ENCODE measurements around the gene TMEM158.

Gene TMEM158

DNA sequence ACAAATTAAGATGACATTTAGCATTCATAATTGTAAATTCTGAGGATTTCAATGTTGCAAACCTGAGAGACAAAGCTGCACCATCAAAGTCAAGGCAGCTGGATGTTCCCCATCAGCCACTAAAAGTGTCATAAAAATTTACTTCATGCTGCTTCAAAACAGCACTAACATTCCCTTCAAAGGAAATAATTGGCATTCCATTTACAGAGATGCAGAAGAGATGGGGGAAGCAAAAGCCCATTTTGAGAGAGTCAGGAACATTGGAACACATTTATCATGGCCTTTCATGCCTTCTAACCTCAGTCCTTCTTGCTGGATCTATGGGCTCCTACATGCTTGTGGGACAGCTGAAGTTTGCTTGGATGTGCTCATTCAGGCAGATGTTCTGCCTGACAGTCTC, 6.4 kb upstream of the TMEM158 start:
- no peak for DNase-seq (ENCODE audit: low read depth)

DNA sequence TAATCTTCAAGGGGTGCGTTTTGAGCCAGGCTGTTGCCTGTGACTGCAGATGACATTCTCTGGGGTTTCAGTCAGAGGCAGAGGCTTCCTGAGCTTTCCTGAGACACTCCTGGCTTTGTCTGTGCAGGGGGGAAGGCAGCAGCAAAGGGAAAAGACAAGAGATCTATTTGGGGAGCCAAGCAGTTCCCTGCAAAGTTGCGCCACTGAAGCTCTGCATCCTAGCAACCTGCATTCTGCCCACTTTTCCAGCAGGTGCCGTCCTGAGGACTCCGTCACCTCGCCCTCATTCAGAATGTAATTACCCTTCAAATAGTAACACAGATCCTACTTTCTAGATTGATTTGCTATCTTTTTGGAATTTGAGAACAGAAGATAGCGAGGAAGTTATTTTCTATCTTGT, 1.9 kb upstream of the TMEM158 start:
- DNase-seq (ENCODE audit: low read depth) = no peak

DNA sequence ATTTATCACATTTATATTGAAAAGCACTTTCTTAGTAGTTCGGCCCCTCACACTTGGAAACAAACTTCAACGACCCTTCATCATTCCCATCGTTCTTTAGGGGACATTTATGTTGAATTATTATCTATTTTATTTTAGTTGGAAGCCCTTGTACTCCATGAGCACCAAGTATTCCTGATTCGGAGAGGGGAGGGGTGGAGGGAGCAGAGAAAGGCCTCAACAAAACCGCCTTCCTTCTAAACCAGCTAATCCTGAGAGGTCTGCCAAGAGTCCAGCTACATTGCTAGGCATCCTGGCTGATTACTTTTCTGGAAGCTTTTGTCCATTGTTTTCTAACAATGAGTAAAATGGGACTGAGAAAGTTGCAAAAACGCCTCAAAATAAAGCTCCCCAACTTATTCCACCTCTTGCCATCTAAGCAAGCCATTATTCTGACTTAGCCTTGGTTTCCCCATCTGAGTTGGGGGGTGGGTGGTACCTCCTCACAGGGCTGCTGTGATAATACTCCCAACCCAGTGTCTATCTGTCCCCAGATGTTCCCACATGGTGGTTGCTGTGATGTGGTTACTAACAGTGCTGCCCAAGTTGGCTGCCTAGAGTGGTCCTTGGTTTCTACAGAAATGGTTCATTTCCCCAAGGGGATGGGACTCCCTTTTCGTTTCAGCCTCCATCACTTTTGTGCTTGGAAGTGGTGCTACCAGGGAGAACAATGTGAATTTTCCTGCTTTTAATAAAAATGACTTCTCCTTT, 1.2 kb upstream of the TMEM158 start:
- no peak for DNase-seq (ENCODE audit: low read depth)

DNA sequence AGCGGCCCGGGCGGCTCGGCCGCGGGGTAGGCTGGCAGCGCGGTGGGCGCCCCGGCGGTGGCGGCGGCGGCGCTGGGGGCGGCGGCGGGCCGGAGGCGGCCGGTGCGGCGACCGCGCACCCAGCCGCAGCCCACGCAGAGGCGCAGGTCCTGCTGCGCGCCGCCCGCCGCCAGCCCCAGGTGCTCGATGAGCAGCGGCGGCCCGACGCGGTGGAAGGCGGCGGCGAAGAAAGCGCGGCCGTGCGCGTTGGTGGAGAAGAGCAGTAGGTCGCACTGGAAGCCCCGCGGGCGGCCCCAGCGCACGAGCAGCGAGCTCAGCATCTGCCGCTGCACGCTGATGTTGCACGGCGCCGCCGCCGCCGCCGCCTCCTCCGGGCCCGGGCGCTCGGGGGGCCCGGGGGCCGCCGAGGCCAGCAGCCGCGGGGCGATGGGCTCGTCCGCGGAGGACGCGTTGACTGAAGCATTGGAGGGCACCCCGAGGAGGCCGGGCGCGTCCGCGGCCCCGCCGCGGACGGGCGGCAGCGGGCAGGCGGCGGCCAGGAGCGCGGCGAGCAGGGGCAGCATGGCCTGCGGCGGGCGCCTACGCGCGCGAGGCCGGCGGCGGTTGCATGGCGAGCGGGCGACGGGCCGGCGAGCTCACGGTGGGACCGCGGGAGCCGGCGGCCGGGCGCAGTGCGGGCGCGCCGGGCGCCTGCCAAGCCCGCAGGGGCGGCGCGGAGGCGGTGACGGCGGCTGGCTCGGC, 452 bp downstream of the TMEM158 start:
- no peak for DNase-seq (ENCODE audit: low read depth)

DNA sequence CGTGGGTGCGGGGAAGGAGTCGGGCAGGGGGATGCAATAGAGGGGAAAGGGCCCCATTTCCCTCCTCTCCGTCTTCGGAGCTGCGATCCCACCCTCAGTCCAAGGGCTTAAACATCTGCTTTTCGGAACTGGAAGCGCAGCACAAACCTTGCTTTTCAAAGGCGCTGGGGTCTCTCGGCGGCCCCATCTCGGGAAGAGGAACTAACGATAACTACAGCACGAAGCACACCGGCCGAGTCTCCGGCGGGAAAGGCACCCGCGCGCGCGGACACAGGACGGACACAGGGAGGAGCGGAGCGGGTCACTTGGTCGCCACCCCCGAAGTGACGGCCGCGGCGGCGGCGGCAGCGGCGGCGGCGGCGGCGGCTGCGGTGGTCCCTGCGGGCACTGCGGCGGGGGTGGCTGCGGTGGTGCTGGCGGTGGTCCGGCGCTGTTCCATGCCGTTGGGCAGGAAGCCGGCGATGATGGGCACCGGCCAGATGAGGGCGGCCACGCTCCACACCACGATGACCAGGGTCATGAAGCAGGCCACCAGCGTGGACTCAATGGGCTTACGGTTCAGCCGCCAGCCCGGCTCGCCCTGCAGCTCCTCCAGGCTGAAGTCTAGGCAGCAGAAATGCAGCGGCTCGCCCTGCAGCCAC, 1.1 kb downstream of the TMEM158 start:
- no peak for DNase-seq (ENCODE audit: low read depth)

DNA sequence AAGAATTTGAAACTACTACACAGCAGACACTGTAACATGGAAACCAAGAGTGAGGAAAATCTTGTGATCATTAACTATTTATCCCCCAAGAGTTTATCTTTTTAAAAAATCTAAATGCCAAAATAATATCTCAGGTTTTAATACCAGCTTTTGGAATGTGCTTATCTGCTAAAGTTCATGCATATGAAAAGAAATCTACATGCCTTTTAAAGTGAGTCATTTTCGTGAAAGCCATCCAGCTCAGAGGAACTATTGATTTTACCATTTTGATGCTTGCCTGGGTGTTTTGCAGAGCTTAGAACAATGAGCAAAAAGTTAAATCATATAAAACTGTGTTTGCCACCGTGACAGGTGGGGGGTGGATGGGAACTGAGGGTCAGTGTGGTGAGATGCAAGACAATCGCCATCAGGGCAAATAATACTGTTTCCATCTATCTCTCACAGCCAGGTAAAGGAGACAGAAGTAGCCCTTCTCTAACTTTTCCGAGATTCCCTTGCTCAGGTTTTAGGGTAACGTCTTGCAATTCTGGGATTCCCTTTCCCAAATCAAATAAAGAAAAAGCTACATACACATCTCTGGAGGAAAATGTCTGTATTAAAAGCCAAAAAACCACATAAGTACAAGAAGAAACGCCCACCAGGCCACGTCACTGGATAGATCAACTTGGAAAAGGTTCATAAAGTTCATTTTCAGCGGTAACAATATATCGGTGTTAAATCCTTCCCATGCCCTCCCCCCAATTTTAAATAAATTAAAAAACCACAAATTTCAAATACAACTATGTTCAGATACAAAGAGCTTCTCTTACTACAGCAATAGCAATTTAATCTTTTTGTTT, 2.0 kb downstream of the TMEM158 start:
- no peak for DNase-seq (ENCODE audit: low read depth)

DNA sequence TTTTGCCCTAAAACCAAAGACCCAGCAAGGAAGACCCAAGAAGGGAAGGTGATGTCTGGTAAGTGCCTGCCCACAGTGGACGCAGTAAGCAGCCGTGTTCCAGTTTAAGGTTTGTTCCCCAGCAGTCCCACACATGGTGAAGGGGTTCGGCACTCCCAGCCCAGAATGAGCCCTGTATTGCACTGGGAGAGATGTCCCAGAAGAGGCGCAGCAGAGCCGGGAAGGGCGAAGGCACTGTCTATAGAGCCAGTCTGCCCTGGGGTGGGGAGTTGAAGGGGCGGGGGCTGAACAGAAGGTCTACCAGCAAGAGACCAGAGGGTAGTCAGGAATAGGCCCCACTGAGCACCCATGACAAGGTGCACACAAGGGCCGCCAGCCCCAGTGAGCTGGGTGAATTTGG, 6.4 kb downstream of the TMEM158 start:
- DNase-seq (ENCODE audit: low read depth) = no peak

DNA sequence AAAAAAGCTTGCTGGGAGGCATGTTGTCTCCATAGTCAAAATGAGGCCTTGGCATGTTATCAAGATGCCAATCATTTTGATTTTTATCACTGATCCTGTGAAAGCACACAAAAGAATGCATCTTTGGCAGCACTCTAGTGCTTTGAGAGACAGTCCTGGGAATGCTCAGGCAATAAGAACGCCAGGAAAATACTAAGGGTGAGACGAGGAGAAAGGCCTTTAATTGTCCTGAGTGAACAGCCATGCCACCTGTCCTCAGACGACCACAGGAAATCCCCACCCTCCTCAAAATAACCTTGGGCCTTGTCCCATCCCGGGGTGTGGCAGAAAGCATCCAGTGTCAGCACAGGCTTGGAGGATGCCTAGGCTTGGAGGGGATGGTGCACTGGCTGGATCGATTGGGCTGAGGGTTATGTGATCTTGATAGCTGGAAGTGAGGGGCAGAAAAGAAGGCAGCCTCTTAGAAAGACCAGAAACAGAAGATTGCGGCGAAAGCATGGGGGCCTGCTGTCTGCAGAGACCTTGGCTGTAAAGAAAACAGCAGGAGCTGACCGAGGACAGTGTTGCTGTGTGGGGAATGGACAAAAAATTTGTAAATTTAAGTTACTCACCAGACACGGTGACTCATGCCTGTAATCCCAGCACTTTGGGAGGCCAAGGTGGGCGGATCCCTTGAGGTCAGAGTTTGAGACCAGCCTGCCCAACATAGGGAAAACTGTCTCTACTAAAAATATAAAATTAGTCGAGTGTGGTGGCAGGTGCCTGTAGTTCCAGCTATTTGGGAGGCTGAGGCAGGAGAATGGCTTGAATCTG, 7.3 kb downstream of the TMEM158 start:
- DNase-seq (ENCODE audit: low read depth) = no peak

DNA sequence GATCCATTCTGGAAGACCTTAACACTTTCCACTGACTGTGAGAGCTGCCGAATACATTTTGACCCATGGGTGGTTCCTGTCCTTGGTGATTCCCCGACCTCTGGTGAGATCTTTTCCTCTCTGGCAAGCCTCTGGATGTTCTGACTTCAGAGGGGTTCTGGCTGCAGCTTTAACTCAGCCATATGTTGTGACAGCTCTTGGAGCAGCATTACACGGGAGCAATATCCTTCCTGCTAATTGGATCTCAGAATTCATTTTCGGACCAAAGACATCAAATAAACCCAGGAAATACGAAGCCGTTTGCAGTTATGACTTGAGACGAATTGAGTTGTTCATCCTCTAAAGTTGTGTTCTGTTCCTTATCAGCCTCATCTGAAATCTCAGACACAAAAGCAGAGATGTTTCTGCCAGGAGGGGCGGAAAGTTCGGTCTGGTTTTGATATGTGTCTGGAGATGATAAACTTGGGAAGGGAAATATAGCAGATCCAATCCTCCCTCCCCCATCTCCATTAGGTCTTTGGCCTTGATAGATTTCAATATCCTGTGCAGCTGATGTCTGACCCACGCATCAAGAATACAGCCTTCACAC, 10.0 kb downstream of the TMEM158 start:
- DNase-seq (ENCODE audit: low read depth) = no peak

DNA sequence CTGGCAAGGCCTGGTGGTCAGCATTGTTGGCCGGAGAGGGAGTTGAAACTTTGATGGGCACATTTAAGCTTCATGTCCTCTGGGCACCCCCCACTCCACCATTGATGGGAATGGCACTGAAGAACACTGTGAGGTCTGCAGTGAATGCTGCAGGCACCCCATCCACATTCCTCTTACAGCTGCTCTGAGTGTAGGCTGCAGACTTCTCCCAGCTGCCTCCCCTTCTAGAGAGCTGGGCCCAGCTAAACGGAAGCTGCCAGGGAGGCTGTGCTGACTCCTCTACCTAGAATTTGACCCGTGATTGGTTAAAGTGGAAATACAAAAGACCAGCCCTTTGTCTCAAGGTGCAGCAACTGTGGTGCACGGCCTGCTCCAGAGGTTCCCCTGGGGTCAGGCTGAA, 10.6 kb downstream of the TMEM158 start:
- no peak for DNase-seq (ENCODE audit: low read depth)

DNA sequence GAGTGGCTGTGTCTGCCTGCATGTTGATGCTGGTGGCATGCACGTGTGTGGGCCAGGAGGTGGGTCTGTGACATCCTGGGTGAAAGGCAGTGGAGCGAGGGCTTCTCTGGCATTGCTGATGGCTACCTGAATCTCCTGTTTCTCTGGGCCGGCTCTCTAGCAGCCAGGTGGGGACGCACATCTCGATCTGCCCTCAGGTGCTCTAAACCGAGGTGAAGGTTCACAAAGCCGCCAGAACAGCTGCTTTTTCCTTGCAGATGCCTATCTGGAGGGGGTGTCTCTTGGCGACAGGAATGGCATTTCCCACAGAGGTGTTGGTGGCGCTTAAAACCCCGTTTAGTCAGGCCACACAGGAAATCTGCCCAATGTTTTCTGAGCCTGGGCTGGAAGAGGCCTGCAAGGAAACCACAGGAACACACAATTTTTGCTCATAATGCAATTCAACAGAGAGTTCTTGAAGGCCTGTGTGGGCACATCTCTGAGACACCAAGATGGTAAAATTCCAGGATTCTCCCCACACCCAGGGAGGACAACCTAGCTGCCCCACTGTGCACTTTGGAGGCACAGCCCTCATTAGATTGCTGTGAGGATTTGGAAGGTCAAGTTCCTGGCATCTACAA, 11.9 kb downstream of the TMEM158 start:
- DNase-seq (ENCODE audit: low read depth) = no peak

DNA sequence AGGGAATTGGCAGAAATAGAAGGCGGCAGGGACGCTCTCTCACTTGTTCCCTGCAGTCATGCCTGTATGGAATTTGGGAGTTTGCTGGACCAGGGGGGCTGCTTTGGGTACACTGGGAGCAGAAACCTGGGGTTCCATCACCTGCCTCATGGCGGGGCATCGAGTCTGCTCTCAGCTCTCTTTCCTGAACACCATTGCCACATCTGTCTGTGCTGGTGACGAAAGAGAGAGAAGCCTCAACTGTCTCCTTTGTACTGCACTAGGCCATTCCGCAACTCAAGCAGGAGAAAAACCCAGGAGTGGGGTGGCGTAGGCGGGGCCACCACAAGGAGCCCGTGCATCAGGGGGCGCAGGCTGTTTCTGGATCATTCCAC, 14.0 kb downstream of the TMEM158 start:
- no peak for DNase-seq (ENCODE audit: low read depth)

DNA sequence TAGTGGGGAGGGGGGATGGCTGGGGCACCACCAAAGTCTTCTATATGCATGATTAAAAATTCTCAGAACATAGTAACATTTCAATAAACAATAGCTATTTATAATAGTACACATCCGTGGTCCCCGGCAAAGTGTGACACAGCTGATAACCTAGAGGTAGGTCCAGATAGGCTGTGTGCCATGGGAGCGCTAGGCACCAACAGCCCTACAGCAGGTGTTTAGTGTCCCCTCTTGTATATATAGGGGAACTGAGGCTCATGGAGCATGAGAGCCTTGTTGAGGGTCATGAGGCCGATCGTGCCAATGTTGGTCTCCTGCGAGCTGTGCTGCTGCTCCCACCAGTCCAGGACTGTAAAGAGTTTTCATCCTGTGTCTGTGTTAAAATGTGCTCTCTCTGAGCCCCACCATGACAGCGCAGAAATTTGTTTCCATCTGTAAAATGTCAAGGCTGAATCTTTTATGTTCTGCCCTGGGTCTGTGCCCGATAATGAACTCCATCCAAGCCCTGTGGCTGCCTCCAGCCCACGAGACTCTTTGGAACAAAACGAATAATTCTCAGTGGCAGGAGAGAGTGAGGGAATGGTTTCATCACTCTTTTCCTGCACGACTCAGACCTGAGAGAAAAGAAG, 14.5 kb downstream of the TMEM158 start:
- no peak for DNase-seq (ENCODE audit: low read depth)

DNA sequence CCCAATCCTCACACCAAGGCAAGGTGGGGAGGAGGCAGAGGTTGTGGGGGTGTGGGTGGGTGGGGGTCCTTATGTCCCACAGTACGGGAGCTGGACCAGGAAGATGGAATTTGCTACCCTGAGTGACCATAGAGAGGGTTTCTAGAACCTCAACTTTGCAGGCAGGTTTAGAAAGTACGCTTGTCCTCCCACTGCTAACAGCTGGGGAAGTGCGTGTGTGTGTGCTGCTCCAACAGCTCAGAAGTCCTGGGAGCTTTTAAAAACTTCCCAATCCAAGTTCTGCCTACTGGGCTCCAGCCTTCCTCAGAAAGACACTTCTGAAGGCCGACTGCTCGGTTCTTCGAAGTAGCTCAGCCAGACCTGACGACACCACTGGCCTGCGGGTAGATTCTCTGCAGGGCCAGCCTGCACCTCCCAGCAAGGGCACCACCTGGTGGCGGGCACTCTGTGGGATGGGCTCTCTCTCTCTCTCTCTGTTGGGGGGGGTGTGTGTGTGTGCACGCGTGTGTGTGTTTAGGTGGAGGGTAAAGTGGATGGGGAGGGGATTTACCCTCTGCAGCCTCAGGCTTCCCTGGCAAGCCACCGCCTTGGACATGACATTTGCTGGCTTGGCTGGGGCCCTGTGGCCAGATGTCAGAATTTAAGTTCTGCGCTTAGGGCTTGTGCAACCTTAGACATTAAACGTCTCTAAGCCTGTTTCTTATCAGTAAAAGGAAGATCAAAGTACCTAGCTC, 15.6 kb downstream of the TMEM158 start:
- DNase-seq (ENCODE audit: low read depth) = peak; percentile 69

DNA sequence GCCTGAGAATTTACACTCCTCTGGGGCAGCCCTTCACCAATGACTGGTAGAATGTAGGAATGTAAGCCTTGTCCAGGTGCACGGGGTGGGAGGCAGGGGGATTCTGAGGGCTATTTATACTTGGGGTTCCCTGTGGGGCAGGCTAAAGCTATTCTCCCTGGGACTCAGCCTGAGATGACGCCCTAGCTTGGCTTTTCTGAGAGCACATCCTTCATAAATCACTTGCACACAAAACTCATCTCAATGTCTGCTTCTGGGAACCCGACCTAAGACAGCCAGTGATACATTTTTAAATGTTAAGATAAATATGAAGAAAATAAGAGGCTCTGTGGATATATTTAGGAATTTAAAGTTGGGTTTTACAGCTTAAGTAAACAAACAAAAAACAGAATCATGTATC, 16.6 kb downstream of the TMEM158 start:
- no peak for DNase-seq (ENCODE audit: low read depth)

DNA sequence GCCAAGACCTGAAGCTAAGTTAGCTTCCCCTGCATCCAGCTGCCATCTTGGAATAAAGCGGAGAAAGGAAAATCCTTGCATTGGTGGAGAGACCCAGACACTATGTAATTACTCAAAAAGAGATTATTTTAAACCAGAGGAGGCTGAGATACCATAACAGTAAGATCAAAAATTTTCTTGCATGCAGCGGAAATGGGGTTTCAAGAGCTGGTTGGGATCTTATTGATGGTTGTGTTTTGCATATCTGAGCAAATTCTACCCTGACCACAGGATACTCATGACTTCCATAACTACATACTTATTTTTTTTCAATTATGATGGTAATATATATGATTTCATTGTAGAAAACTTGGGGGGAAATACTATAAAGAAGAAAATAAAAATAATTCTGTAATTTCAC, 17.5 kb downstream of the TMEM158 start:
- no peak for DNase-seq (ENCODE audit: low read depth)

DNA sequence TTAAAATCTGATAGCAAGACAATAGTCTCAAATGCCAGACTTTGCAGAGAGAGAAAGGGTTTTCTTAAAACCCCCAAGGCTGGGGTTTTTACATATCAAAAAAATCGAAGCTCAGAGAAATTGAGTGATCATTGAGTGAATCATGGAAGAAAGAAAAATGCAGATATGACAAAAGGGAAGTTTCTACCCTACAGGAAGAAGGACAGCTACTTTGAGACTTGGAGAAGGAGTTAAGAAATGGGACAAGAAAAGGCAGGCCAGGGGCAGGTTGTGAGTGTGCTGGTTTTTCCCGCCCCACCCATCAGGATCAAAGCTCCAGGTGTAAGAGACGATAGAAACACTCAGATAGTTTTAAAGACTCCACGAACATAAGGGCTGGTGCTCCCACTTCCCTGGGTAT, 18.6 kb downstream of the TMEM158 start:
- DNase-seq (ENCODE audit: low read depth) = no peak

DNA sequence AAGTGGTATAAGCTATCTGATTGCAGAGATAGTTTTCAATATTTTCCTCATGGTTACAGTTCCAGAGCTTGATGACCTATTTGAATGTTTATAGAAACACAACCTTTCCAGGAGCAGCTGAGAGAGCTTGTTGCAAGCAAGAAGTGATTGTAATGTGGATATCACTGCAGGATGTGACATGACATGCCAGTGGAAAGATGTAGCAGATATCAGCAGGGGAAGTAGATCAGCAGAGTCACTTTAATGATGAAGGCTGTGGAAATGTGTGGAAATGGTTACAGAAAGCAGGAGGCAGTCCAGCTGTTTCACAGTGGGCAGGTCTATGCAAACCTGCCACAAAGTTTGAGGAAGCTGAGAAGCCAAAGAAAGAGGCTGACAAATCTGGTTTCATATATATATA, 21.0 kb downstream of the TMEM158 start:
- no peak for DNase-seq (ENCODE audit: low read depth)

DNA sequence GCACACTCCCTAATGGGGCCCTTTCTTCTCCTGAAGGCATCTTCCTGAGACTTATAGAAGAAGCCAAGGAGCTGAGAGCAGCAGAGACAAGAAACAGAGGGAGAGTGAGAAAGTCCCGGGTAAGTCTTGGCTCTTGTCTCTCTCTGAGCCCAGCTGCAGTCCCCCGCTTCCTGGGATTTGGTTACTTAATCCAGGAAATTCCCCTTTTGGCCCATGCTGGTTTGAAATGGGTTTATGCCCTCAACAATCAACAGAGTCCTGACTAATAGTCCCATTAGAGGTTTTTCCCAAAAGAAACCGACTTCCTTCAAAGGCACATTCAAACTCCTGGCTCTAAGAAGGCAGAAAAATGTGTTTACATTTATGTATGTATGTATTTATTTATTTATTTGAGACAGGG, 22.0 kb downstream of the TMEM158 start:
- no peak for DNase-seq (ENCODE audit: low read depth)
